Stimulated activated CD8-positive, alpha-beta memory T cell treated with anti-CD3 and anti-CD28 coated beads, Interleukin-12 subunit alpha, Interleukin-12 subunit beta, amount 100 ng/mL, for 4 hours (primary cell): ENCODE results near the gene RBM12.
A peak's percentile ranks its signal among the peaks of the same experiment; 100 is the strongest.
"Not testable (repeated sequence)": the region's sequence is repeated elsewhere in the genome, so short reads cannot be mapped to it uniquely, and the experiment has no call there.

Experiments
- DNase-seq: peaks from one replicate; pipeline ENCODE4 v3.0.0-alpha.2; 2020; ENCODE audit warnings: low read depth

Gene RBM12

GRCh38 chr20:35664466-35665206, at the start of gene RBM12, which contains the start of gene CPNE1:
TSS of gene RBM12 (minus strand) at chr20:35664900. CDS start at chr20:35655322, 9,578 bp downstream.
TSS of gene CPNE1 (minus strand) at chr20:35664900. CDS start at chr20:35632923, 31,977 bp downstream.
- peak; percentile 89 for DNase-seq

GRCh38 chr20:35714127-35714526, 49.4 kb upstream of the RBM12 start:
- no peak for DNase-seq

GRCh38 chr20:35713120-35713519, 48.4 kb upstream of the RBM12 start:
- DNase-seq = not testable (repeated sequence)

GRCh38 chr20:35711588-35712209, 47.0 kb upstream of the RBM12 start:
- DNase-seq = no peak

- no peak for DNase-seq
Measured at GRCh38 chr20:35710884-35711587, 46.3 kb upstream of the RBM12 start.

- DNase-seq = no peak
Measured at GRCh38 chr20:35710039-35710438, 45.3 kb upstream of the RBM12 start.

- DNase-seq = no peak
Measured at GRCh38 chr20:35709259-35709658, 44.6 kb upstream of the RBM12 start.

- DNase-seq = no peak
Measured at GRCh38 chr20:35708502-35708901, 43.8 kb upstream of the RBM12 start.

GRCh38 chr20:35706591-35707529, 42.2 kb upstream of the RBM12 start:
- DNase-seq = not testable (repeated sequence)

GRCh38 chr20:35705894-35706293, 41.2 kb upstream of the RBM12 start:
- DNase-seq = not testable (repeated sequence)

GRCh38 chr20:35704514-35705261, 40.0 kb upstream of the RBM12 start:
- DNase-seq = no peak

- no peak for DNase-seq
Measured at GRCh38 chr20:35702824-35703695, 38.4 kb upstream of the RBM12 start.

- no peak for DNase-seq
Measured at GRCh38 chr20:35702051-35702823, 37.5 kb upstream of the RBM12 start.

GRCh38 chr20:35700625-35701148, 36.0 kb upstream of the RBM12 start:
- DNase-seq = no peak

GRCh38 chr20:35699957-35700624, 35.4 kb upstream of the RBM12 start:
- DNase-seq = no peak

- peak; percentile 75 for DNase-seq
Measured at GRCh38 chr20:35699127-35699956, 34.6 kb upstream of the RBM12 start, which contains the start of the genes NFS1 and ROMO1. TSS of gene NFS1 (minus strand) at chr20:35699352. CDS start at chr20:35699288, 64 bp downstream. TSS of gene ROMO1 (plus strand) at chr20:35699405. CDS start at chr20:35699633, 228 bp downstream.
